ENCODE results near the gene DCAF11.

The DCAF11 gene

GRCh38 chr14:24150061-24150460 lies 35.5 kb downstream of the DCAF11 start:
- TF ChIP-seq CTCF (IDR thresholded peaks at IDR 0.05; ENCODE audit: insufficient read depth, low read depth, low read length, missing control alignments): no peak
- DNase-seq (ENCODE audit: low read depth): no peak
- no peak overlapping the region for H3K4me3 ChIP-seq (ENCODE audit: low read depth, low read length)

- TF ChIP-seq CTCF (IDR thresholded peaks at IDR 0.05; ENCODE audit: insufficient read depth, low read depth, low read length, missing control alignments): no peak
- no peak overlapping the region for H3K4me3 ChIP-seq (ENCODE audit: low read depth, low read length)
- DNase-seq (ENCODE audit: low read depth): no peak
Observed at GRCh38 chr14:24150567-24150966, 36.0 kb downstream of the DCAF11 start.

GRCh38 chr14:24150993-24151392 lies 36.4 kb downstream of the DCAF11 start:
- no peak overlapping the region for H3K4me3 ChIP-seq (ENCODE audit: low read depth, low read length)
- no peak for TF ChIP-seq CTCF (IDR thresholded peaks at IDR 0.05; ENCODE audit: insufficient read depth, low read depth, low read length, missing control alignments)
- no peak for DNase-seq (ENCODE audit: low read depth)

- no peak for TF ChIP-seq CTCF (IDR thresholded peaks at IDR 0.05; ENCODE audit: insufficient read depth, low read depth, low read length, missing control alignments)
- no peak for DNase-seq (ENCODE audit: low read depth)
- H3K4me3 ChIP-seq (ENCODE audit: low read depth, low read length): no peak overlapping the region
Observed at GRCh38 chr14:24151404-24152080, 37.0 kb downstream of the DCAF11 start.

- DNase-seq (ENCODE audit: low read depth): no peak
- no peak for TF ChIP-seq CTCF (IDR thresholded peaks at IDR 0.05; ENCODE audit: insufficient read depth, low read depth, low read length, missing control alignments)
- H3K4me3 ChIP-seq (ENCODE audit: low read depth, low read length): no peak overlapping the region
Observed at GRCh38 chr14:24155100-24155499, 40.5 kb downstream of the DCAF11 start.

GRCh38 chr14:24156840-24157239 lies 42.3 kb downstream of the DCAF11 start:
- H3K4me3 ChIP-seq (ENCODE audit: low read depth, low read length): no peak overlapping the region
- DNase-seq (ENCODE audit: low read depth): no peak
- TF ChIP-seq CTCF (IDR thresholded peaks at IDR 0.05; ENCODE audit: insufficient read depth, low read depth, low read length, missing control alignments): no peak

GRCh38 chr14:24157331-24157730 lies 42.8 kb downstream of the DCAF11 start:
- no peak for DNase-seq (ENCODE audit: low read depth)
- TF ChIP-seq CTCF (IDR thresholded peaks at IDR 0.05; ENCODE audit: insufficient read depth, low read depth, low read length, missing control alignments): no peak
- H3K4me3 ChIP-seq (ENCODE audit: low read depth, low read length): no peak overlapping the region
